H1 (cell line): ENCODE data around the gene UBASH3A. TPM values are rescaled to one million over a fixed set of nuclear protein-coding genes. Genes with fewer than 3 reads are reported as not detected.
A peak's percentile ranks its signal among the peaks of the same experiment; 100 is the strongest.

ENCODE experiments used
- CTCF ChIA-PET: fragments of 300-600 bp; sonication (Branson Sonifier 250); formaldehyde crosslinking; loops from one replicate; lab custom pipeline; 2021; ENCODE audit not compliant: partially characterized antibody; lab: Charles Lee
- POLR2A ChIA-PET: fragments of 300-600 bp; sonication (Branson Sonifier 250); formaldehyde crosslinking; loops from one replicate; lab custom pipeline; 2021; ENCODE audit warnings: inconsistent platforms; ENCODE audit not compliant: partially characterized antibody; lab: Charles Lee
- DNase-seq, 2 experiments: peaks; one replicate each; pipeline versions ENCODE4 v3.0.0 to v3.0.0-alpha.2; 2010 to 2022; ENCODE audit warnings: low spot score in 2 of 2, low read depth in 1 of 2, mixed read lengths in 1 of 2
- FAIRE-seq: peaks from 2 replicates; lab custom pipeline; 2011; peaks lifted over from hg19 to GRCh38; lab: Jason Lieb, UNC
- H2AFZ ChIP-seq: 2 replicates; pipeline ENCODE4 v1.8.1; 2012; ENCODE audit warnings: low read length, inconsistent platforms
- H2AK5ac ChIP-seq: 2 replicates; pipeline ENCODE4 v1.6.1; 2013; ENCODE audit warnings: low read depth, low read length
- H2BK120ac ChIP-seq: replicated peaks from 2 replicates; pipeline ENCODE3; 2013; ENCODE audit warnings: low read depth, low read length, inconsistent platforms
- H2BK12ac ChIP-seq: 2 replicates; pipeline ENCODE4 v1.6.1; 2013; ENCODE audit warnings: low read depth, low read length
- H2BK15ac ChIP-seq: 2 replicates; pipeline ENCODE4 v1.6.1; 2013; ENCODE audit warnings: low read length
- H2BK20ac ChIP-seq: 2 replicates; pipeline ENCODE4 v1.6.1; 2013; ENCODE audit warnings: low read length
- H2BK5ac ChIP-seq: 2 replicates; pipeline ENCODE4 v1.6.1; 2013; ENCODE audit warnings: low read depth, low read length
- H3K14ac ChIP-seq: 2 replicates; pipeline ENCODE4 v1.6.1; 2013; ENCODE audit warnings: inconsistent platforms; ENCODE audit not compliant: insufficient read length
- H3K18ac ChIP-seq: 2 replicates; pipeline ENCODE4 v1.6.1; 2013; ENCODE audit warnings: low read length; ENCODE audit errors: extremely low read depth
- H3K23ac ChIP-seq: 2 replicates; pipeline ENCODE4 v1.6.1; 2013; ENCODE audit warnings: inconsistent platforms; ENCODE audit not compliant: insufficient read length
- H3K23me2 ChIP-seq: 2 replicates; pipeline ENCODE4 v1.6.1; 2013; ENCODE audit warnings: low read depth, low read length
- H3K27ac ChIP-seq: 2 replicates; pipeline ENCODE4 v1.6.1; 2011; ENCODE audit warnings: low read depth, low read length, inconsistent platforms
- H3K27me3 ChIP-seq, 4 experiments: replicated peaks in 1 of 4; 1 replicate in 1 of 4; 2 replicates in 3 of 4; pipeline versions ENCODE4 v1.6.1 to v1.8.1; 2011 to 2013; ENCODE audit warnings: low read length in 3 of 4, mild to moderate bottlenecking in 3 of 4, inconsistent platforms in 2 of 4, mixed read lengths in 2 of 4, moderate library complexity in 1 of 4; ENCODE audit not compliant: control insufficient read depth in 3 of 4, insufficient read depth in 3 of 4; ENCODE audit errors: extremely low read depth in 1 of 4
- H3K36me3 ChIP-seq, 4 experiments: 2 replicates each; pipeline versions ENCODE4 v1.6.1 to v1.8.1; 2011 to 2013; ENCODE audit warnings: mild to moderate bottlenecking in 4 of 4, low read length in 3 of 4, moderate library complexity in 2 of 4, control low read depth in 1 of 4, inconsistent platforms in 1 of 4; ENCODE audit not compliant: insufficient read depth in 4 of 4, control insufficient read depth in 2 of 4
- H3K4ac ChIP-seq: replicated peaks from 2 replicates; pipeline ENCODE3; 2013; ENCODE audit warnings: low read length, low read depth, mixed read lengths, inconsistent platforms; ENCODE audit not compliant: insufficient read length
- H3K4me1 ChIP-seq, 4 experiments: replicated peaks in 1 of 4; 1 replicate in 1 of 4; 2 replicates in 3 of 4; pipeline versions ENCODE4 v1.6.1 to v1.8.1; 2011 to 2013; ENCODE audit warnings: low read length in 3 of 4, inconsistent platforms in 2 of 4, mixed read lengths in 1 of 4; ENCODE audit not compliant: insufficient read depth in 4 of 4, control insufficient read depth in 3 of 4
- H3K4me2 ChIP-seq, 2 experiments: 2 replicates each; pipeline versions ENCODE4 v1.6.1 to v1.8.1; 2011 to 2013; ENCODE audit warnings: low read depth in 2 of 2, low read length in 2 of 2, control low read depth in 1 of 2, inconsistent platforms in 1 of 2, mild to moderate bottlenecking in 1 of 2; ENCODE audit not compliant: insufficient read depth in 1 of 2
- H3K4me3 ChIP-seq, 4 experiments: fragments of 200-600, 300-600 bp in 1 of 4; sonication (generic), shearing (Covaris generic), sonication (Bioruptor Twin) in 1 of 4; 2 replicates each; pipeline versions ENCODE4 v1.5.1 to v1.8.1; 2011 to 2016; ENCODE audit warnings: low read length in 4 of 4, low read depth in 3 of 4, control low read depth in 2 of 4, inconsistent platforms in 2 of 4, mild to moderate bottlenecking in 2 of 4, mixed read lengths in 1 of 4, moderate library complexity in 1 of 4; ENCODE audit not compliant: insufficient read depth in 2 of 4; ENCODE audit errors: extremely low read depth in 1 of 4
- H3K56ac ChIP-seq: replicated peaks from 2 replicates; pipeline ENCODE3; 2013; ENCODE audit warnings: low read depth, mild to moderate bottlenecking, mixed read lengths, low read length, inconsistent platforms; ENCODE audit not compliant: insufficient read length
- H3K79me1 ChIP-seq: 2 replicates; pipeline ENCODE4 v1.6.1; 2013; ENCODE audit warnings: low read depth, low read length, control low read depth
- H3K79me2 ChIP-seq, 2 experiments: 2 replicates each; pipeline versions ENCODE4 v1.6.1 to v1.8.1; 2012 to 2013; ENCODE audit warnings: low read length in 2 of 2, mild to moderate bottlenecking in 2 of 2, inconsistent platforms in 1 of 2; ENCODE audit not compliant: insufficient read depth in 2 of 2, control insufficient read depth in 1 of 2
- H3K9ac ChIP-seq, 4 experiments: replicated peaks in 1 of 4; 1 replicate in 1 of 4; 2 replicates in 3 of 4; pipeline versions ENCODE4 v1.6.1 to v1.8.1; 2011 to 2013; ENCODE audit warnings: low read depth in 3 of 4, low read length in 3 of 4, control low read depth in 2 of 4, mild to moderate bottlenecking in 2 of 4, moderate library complexity in 2 of 4, inconsistent platforms in 1 of 4; ENCODE audit errors: extremely low read depth in 1 of 4
- H3K9me3 ChIP-seq, 2 experiments: 2 replicates each; pipeline versions ENCODE4 v1.6.1 to v1.8.1; 2012 to 2013; ENCODE audit warnings: mild to moderate bottlenecking in 2 of 2, moderate library complexity in 2 of 2, control low read depth in 1 of 2, inconsistent platforms in 1 of 2, low read depth in 1 of 2, low read length in 1 of 2, mixed read lengths in 1 of 2; ENCODE audit not compliant: insufficient read depth in 2 of 2
- H4K20me1 ChIP-seq, 2 experiments: replicated peaks in 1 of 2; 2 replicates each; pipeline versions ENCODE3 to v1.8.1; 2011 to 2013; ENCODE audit warnings: inconsistent platforms in 2 of 2, low read length in 2 of 2, mild to moderate bottlenecking in 1 of 2; ENCODE audit not compliant: insufficient read depth in 2 of 2, control insufficient read depth in 1 of 2
- H4K5ac ChIP-seq: 2 replicates; pipeline ENCODE4 v1.6.1; 2013; ENCODE audit warnings: low read length, low read depth, mixed read lengths, inconsistent platforms; ENCODE audit not compliant: insufficient read length
- H4K8ac ChIP-seq: 2 replicates; pipeline ENCODE4 v1.8.0; 2013; ENCODE audit warnings: mild to moderate bottlenecking, moderate library complexity, low read length, inconsistent platforms; ENCODE audit not compliant: insufficient read depth; ENCODE audit errors: extremely low read depth
- H4K91ac ChIP-seq: replicated peaks from 2 replicates; pipeline ENCODE3; 2013; ENCODE audit warnings: low read length, mixed read lengths, inconsistent platforms; ENCODE audit not compliant: insufficient read length
- ASH2L ChIP-seq: fragments of 200-600, 300-600 bp; sonication (generic); IDR thresholded peaks from one replicate; pipeline ENCODE4 v1.7.1; 2017; ENCODE audit warnings: low read length
- BRCA1 ChIP-seq: IDR thresholded peaks from 2 replicates; pipeline ENCODE4 v1.6.1; 2012; ENCODE audit warnings: low read depth, low read length, improper control_type of control experiment
- MAX ChIP-seq: IDR thresholded peaks from 2 replicates; pipeline ENCODE4 v1.6.1; 2012; ENCODE audit warnings: inconsistent platforms
- SP2 ChIP-seq: IDR thresholded peaks from 2 replicates; pipeline ENCODE4 v1.6.1; 2012; ENCODE audit warnings: mild to moderate bottlenecking, low read length, inconsistent platforms
- WGBS, 2 experiments: shearing (Covaris generic) in 1 of 2; methylation state at CpG; one replicate each; pipeline versions ENCODE4 v1.1.6 to v1.1.7; 2013 to 2015; ENCODE audit warnings: low lambda C conversion rate in 2 of 2, mixed read lengths in 2 of 2, inconsistent platforms in 1 of 2, low coverage in 1 of 2, missing lambda C conversion rate in 1 of 2; ENCODE audit not compliant: insufficient replicate concordance in 2 of 2, insufficient coverage in 1 of 2, insufficient read length in 1 of 2; ENCODE audit errors: extremely low coverage in 1 of 2, missing lambda C conversion rate in 1 of 2; 5-methylcytosine and 5-hydroxymethylcytosine counted together
- polyA plus RNA-seq, 7 experiments: library from polyadenylated mRNA; depleted of rRNA in 3 of 7; stranded (reverse) in 5 of 7; unstranded in 2 of 7; fragments of >200 nt in 5 of 7; fragments of 200-250 nt in 2 of 7; gene quantifications; 1 replicate in 5 of 7; 2 replicates in 1 of 7; 4 replicates in 1 of 7; pipeline versions ENCODE4 v1.2.1 to v1.2.3, GENCODE V29; 2011 to 2013; ENCODE audit warnings: missing spikeins in 2 of 7, mixed read lengths in 2 of 7
- total RNA-seq: library from RNA; stranded (reverse); fragmentation: NEBNext Ultra II Directional; extraction: Animal tissue kit (Norgen Biotek cat#: 25700); gene quantifications from 2 replicates; pipeline ENCODE4 v1.2.1, GENCODE V29; 2021

UBASH3A gene
- total and polyA plus RNA-seq, 2 of the 8 experiments (the other 6 are each of a cell fraction or from before 2014, with no cell fraction given) = not detected

- CTCF ChIA-PET = interaction anchor here (1.1 to 2.8 kb wide), 4 partner anchors 61 to 1136 kb away, joined by 3 to 7 read pairs (median 4); no protein-coding TSS in a partner anchor
- Histone ChIP-seq H3K23ac (no peak overlapping the region), H3K4me2 (no peak overlapping the region), H3K23me2 (no peaks in the 10 kb centered on the region; the same call in 1 of the 2 replicates), H4K5ac (no peak overlapping the region), H2BK12ac (no peak overlapping the region), H3K27me3 (no peaks in the 10 kb centered on the region), H4K91ac (no peak overlapping the region), H3K4me1 (peaks cover 3 to 9% (median 5%) of the 10 kb centered on the region in 4 experiments; a peak in 5 of 7 replicates), H3K79me2 (no peaks in the 10 kb centered on the region), H2AK5ac (no peak overlapping the region), H4K8ac (peak overlapping the region; percentile 15; the same call in 1 of the 2 replicates), H3K4ac (no peak overlapping the region), H2BK120ac (no peak overlapping the region), H3K18ac (no peak overlapping the region), H2BK15ac (no peak overlapping the region), H3K27ac (no peak overlapping the region), H3K4me3 (no peak overlapping the region), H3K79me1 (no peaks in the 10 kb centered on the region), H3K36me3 (no peaks in the 10 kb centered on the region), H2BK5ac (no peak overlapping the region), H2BK20ac (no peak overlapping the region), H2AFZ (no peak overlapping the region), H3K9me3 (no peaks in the 10 kb centered on the region), H3K9ac (no peak overlapping the region), H3K14ac (no peak overlapping the region), H4K20me1 (no peaks in the 10 kb centered on the region), H3K56ac (no peak overlapping the region)
- POLR2A ChIA-PET = interaction anchor here (0.7 to 1.4 kb wide), 2 partner anchors 8 to 104 kb away, joined by 3 to 4 read pairs; no protein-coding TSS in a partner anchor
- no peak for DNase-seq
- FAIRE-seq = no peak
- WGBS, 2 experiments = 91% methylated on average over 17 of the region's 18 CpGs; no CpG with 5 or more reads in 1 of the 2 experiments
- TF ChIP-seq SP2 (no peak), BRCA1 (no peak), MAX (no peak), ASH2L (no peak)
These were observed 72.1 kb downstream of the UBASH3A start for GRCh38 chr21:42475526-42476387.
